Chondrocyte (in vitro differentiated cells): ENCODE results near the gene SH3BP5. TPM values are rescaled to one million over a fixed set of nuclear protein-coding genes. Genes with fewer than 3 reads are reported as not detected.

Experiments used
- DNase-seq: peaks from one replicate; pipeline ENCODE4 v3.0.0; 2021; ENCODE audit warnings: mixed read lengths, low spot score
- H3K27ac Mint-ChIP-seq: one replicate; pipeline ENCODE4 v1.8.0; 2021; ENCODE audit warnings: mild to moderate bottlenecking, moderate library complexity, mixed read lengths; ENCODE audit not compliant: unreplicated experiment
- H3K27me3 Mint-ChIP-seq: 2 replicates; pipeline ENCODE4 v1.8.0; 2021; ENCODE audit warnings: low read depth, mixed read lengths
- H3K36me3 Mint-ChIP-seq: 2 replicates; pipeline ENCODE4 v1.8.0; 2021; ENCODE audit warnings: low read depth, mixed read lengths
- H3K4me1 Mint-ChIP-seq: 2 replicates; pipeline ENCODE4 v1.8.0; 2021; ENCODE audit warnings: low read depth, mild to moderate bottlenecking, mixed read lengths
- H3K4me3 Mint-ChIP-seq: one replicate; pipeline ENCODE4 v1.8.0; 2021; ENCODE audit warnings: mild to moderate bottlenecking, moderate library complexity, mixed read lengths; ENCODE audit not compliant: unreplicated experiment
- H3K9me3 Mint-ChIP-seq: 2 replicates; pipeline ENCODE4 v1.8.0; 2021; ENCODE audit warnings: low read depth, mixed read lengths
- CTCF ChIP-seq: fragments of 200-600 bp; sonication (generic); IDR thresholded peaks from 2 replicates; pipeline ENCODE4 v1.5.0; 2021; ENCODE audit warnings: antibody characterized with exemption, mild to moderate bottlenecking, moderate library complexity
- total RNA-seq: library from RNA; stranded (reverse); gene quantifications from 3 replicates; pipeline ENCODE4 v1.2.1, GENCODE V29; 2021

Gene SH3BP5
- total RNA-seq, 1 donor from 2014 or later, result 13.5 TPM

GRCh38 chr3:15269091-15269989 lies 63.0 kb downstream of the SH3BP5 start:
- Mint-ChIP-seq H3K4me1 (peaks cover 23% of the 10 kb centered on the region), H3K27ac (peak overlapping the region; percentile 98), H3K4me3 (peak overlapping the region; percentile 54), H3K9me3 (no peaks in the 10 kb centered on the region), H3K36me3 (no peaks in the 10 kb centered on the region), H3K27me3 (no peaks in the 10 kb centered on the region)
- DNase-seq, result no peak
- no peak for TF ChIP-seq CTCF

GRCh38 chr3:15268033-15268631 lies 64.3 kb downstream of the SH3BP5 start:
- DNase-seq, result no peak
- Mint-ChIP-seq H3K4me1 (peaks cover 26% of the 10 kb centered on the region), H3K36me3 (no peaks in the 10 kb centered on the region), H3K9me3 (no peaks in the 10 kb centered on the region), H3K27ac (peak overlapping the region; percentile 49), H3K4me3 (no peak overlapping the region), H3K27me3 (no peaks in the 10 kb centered on the region)
- peak; percentile 96 for TF ChIP-seq CTCF

- Mint-ChIP-seq H3K4me3 (no peak overlapping the region), H3K27ac (no peak overlapping the region), H3K9me3 (no peaks in the 10 kb centered on the region), H3K36me3 (no peaks in the 10 kb centered on the region), H3K27me3 (no peaks in the 10 kb centered on the region), H3K4me1 (peaks cover 26% of the 10 kb centered on the region)
- TF ChIP-seq CTCF, result no peak
- no peak for DNase-seq
Observed at GRCh38 chr3:15267502-15267901, 64.9 kb downstream of the SH3BP5 start.

GRCh38 chr3:15266510-15267376 lies 65.6 kb downstream of the SH3BP5 start:
- TF ChIP-seq CTCF, result no peak
- no peak for DNase-seq
- H3K4me1 Mint-ChIP-seq, result peaks cover 26% of the 10 kb centered on the region
- H3K27me3 Mint-ChIP-seq, result no peaks in the 10 kb centered on the region
- no peak overlapping the region for H3K27ac Mint-ChIP-seq
- no peaks in the 10 kb centered on the region for H3K36me3 Mint-ChIP-seq
- H3K4me3 Mint-ChIP-seq, result no peak overlapping the region
- H3K9me3 Mint-ChIP-seq, result no peaks in the 10 kb centered on the region
